CD14-positive monocyte (primary cell): ENCODE data around the gene ATG13. TPM values are rescaled to one million over a fixed set of nuclear protein-coding genes. Genes with fewer than 3 reads are reported as not detected.
A peak's percentile ranks its signal among the peaks of the same experiment; 100 is the strongest.
"Not testable (repeated sequence)": the region's sequence is repeated elsewhere in the genome, so short reads cannot be mapped to it uniquely, and the experiment has no call there.

Source experiments
- DNase-seq, 3 donors: peaks; one replicate each; pipeline ENCODE4 v3.0.0-alpha.2; 2011 to 2022
- H2AFZ ChIP-seq: 2 replicates; pipeline ENCODE4 v1.6.0; 2012; ENCODE audit warnings: mild to moderate bottlenecking, low read depth, low read length, inconsistent platforms; ENCODE audit not compliant: insufficient read depth, poor library complexity, severe bottlenecking
- H3K27ac ChIP-seq, 2 donors: 1 replicate in 1 of 2; 2 replicates in 1 of 2; pipeline ENCODE4 v1.5.1; 2012 to 2013; ENCODE audit warnings: low read length in 2 of 2, control low read depth in 1 of 2, inconsistent platforms in 1 of 2, low read depth in 1 of 2, mild to moderate bottlenecking in 1 of 2
- H3K27me3 ChIP-seq, 2 donors: one replicate each; pipeline versions ENCODE4 v1.6.0 to v1.6.1; 2011 to 2013; ENCODE audit warnings: low read length in 2 of 2; ENCODE audit not compliant: control insufficient read depth in 2 of 2, insufficient read depth in 2 of 2
- H3K36me3 ChIP-seq, 2 donors: replicated peaks in 1 of 2; 1 replicate in 1 of 2; 2 replicates in 1 of 2; pipeline versions ENCODE4 v1.5.1 to v1.6.1; 2012 to 2013; ENCODE audit warnings: low read length in 2 of 2, control low read depth in 1 of 2, inconsistent platforms in 1 of 2, mild to moderate bottlenecking in 1 of 2; ENCODE audit not compliant: insufficient read depth in 2 of 2, control insufficient read depth in 1 of 2
- H3K4me1 ChIP-seq, 2 donors: 1 replicate in 1 of 2; 2 replicates in 1 of 2; pipeline versions ENCODE4 v1.5.1 to v1.6.1; 2012 to 2013; ENCODE audit warnings: low read length in 2 of 2, control low read depth in 1 of 2, inconsistent platforms in 1 of 2, mild to moderate bottlenecking in 1 of 2, moderate library complexity in 1 of 2; ENCODE audit not compliant: insufficient read depth in 2 of 2, control insufficient read depth in 1 of 2
- H3K4me2 ChIP-seq: replicated peaks from 2 replicates; pipeline ENCODE3; 2012; ENCODE audit warnings: low read length, moderate library complexity, mild to moderate bottlenecking; ENCODE audit not compliant: poor library complexity, severe bottlenecking; ENCODE audit errors: extremely low read depth
- H3K4me3 ChIP-seq, 3 experiments: fragments of 200-600 bp in 1 of 3; sonication (generic) in 1 of 3; replicated peaks in 1 of 3; 1 replicate in 2 of 3; 2 replicates in 1 of 3; pipeline ENCODE4 v1.5.1; 2011 to 2013; ENCODE audit warnings: low read length in 3 of 3, mild to moderate bottlenecking in 3 of 3, control low read depth in 2 of 3, low read depth in 2 of 3, inconsistent platforms in 1 of 3, moderate library complexity in 1 of 3
- H3K79me2 ChIP-seq: 2 replicates; pipeline ENCODE4 v1.6.0; 2012; ENCODE audit warnings: mild to moderate bottlenecking, control low read depth, inconsistent platforms, low read length, moderate library complexity; ENCODE audit not compliant: insufficient read depth
- H3K9ac ChIP-seq: 2 replicates; pipeline ENCODE4 v1.6.0; 2017; ENCODE audit warnings: low read length, mild to moderate bottlenecking; ENCODE audit not compliant: insufficient read depth, poor library complexity, severe bottlenecking
- H3K9me3 ChIP-seq, 2 donors: replicated peaks in 1 of 2; 1 replicate in 1 of 2; 2 replicates in 1 of 2; pipeline versions ENCODE4 v1.5.1 to v1.6.1; 2012 to 2013; ENCODE audit warnings: low read length in 2 of 2, control low read depth in 1 of 2; ENCODE audit not compliant: control insufficient read depth in 1 of 2, insufficient read depth in 1 of 2
- H4K20me1 ChIP-seq: 2 replicates; pipeline ENCODE4 v1.6.0; 2012; ENCODE audit warnings: mild to moderate bottlenecking, low read length, control low read depth, moderate library complexity; ENCODE audit not compliant: insufficient read depth
- H3K27ac Mint-ChIP-seq, 7 donors: one replicate each; pipeline ENCODE4 v1.8.0; 2020; ENCODE audit warnings: mild to moderate bottlenecking in 7 of 7, mixed read lengths in 7 of 7, moderate library complexity in 6 of 7, inconsistent platforms in 2 of 7
- H3K27me3 Mint-ChIP-seq, 3 donors: one replicate each; pipeline ENCODE4 v1.8.0; 2021 to 2022; ENCODE audit warnings: low read depth in 3 of 3, mild to moderate bottlenecking in 3 of 3, mixed read lengths in 3 of 3, moderate library complexity in 3 of 3, inconsistent platforms in 1 of 3
- H3K36me3 Mint-ChIP-seq, 2 donors: one replicate each; pipeline ENCODE4 v1.8.0; 2020; ENCODE audit warnings: mixed read lengths in 2 of 2, inconsistent platforms in 1 of 2, mild to moderate bottlenecking in 1 of 2
- H3K4me1 Mint-ChIP-seq: one replicate; pipeline ENCODE4 v1.8.0; 2020; ENCODE audit warnings: mild to moderate bottlenecking, mixed read lengths
- H3K4me3 Mint-ChIP-seq, 2 donors: one replicate each; pipeline ENCODE4 v1.8.0; 2020; ENCODE audit warnings: mild to moderate bottlenecking in 2 of 2, mixed read lengths in 2 of 2, moderate library complexity in 1 of 2
- H3K9me3 Mint-ChIP-seq, 7 donors: one replicate each; pipeline ENCODE4 v1.8.0; 2020 to 2022; ENCODE audit warnings: mixed read lengths in 7 of 7, mild to moderate bottlenecking in 6 of 7, moderate library complexity in 6 of 7, inconsistent platforms in 2 of 7
- CTCF ChIP-seq: fragments of 200-600 bp; IDR thresholded peaks from one replicate; pipeline ENCODE4 v1.8.0; 2022; ENCODE audit warnings: antibody characterized with exemption, mild to moderate bottlenecking
- WGBS: methylation state at CpG from one replicate; pipeline ENCODE4 v1.1.5; 2013; ENCODE audit warnings: missing lambda C conversion rate; ENCODE audit not compliant: insufficient coverage; 5-methylcytosine and 5-hydroxymethylcytosine counted together
- intact Hi-C, 2 donors: fragments of 100-400 bp; cut with micrococcal nuclease; formaldehyde crosslinking; loops; one replicate each; pipeline versions ENCODE4 v1.15.0 to v1.15.1; 2023
- polyA plus RNA-seq, 3 donors: library from polyadenylated mRNA; depleted of rRNA in 1 of 3; unstranded in 2 of 3; stranded (reverse) in 1 of 3; fragments of 300-500 nt in 2 of 3; fragments of >200 nt in 1 of 3; fragmentation: Illumina TruSeq in 2 of 3; gene quantifications; 1 replicate in 2 of 3; 2 replicates in 1 of 3; pipeline ENCODE4 v1.2.3, GENCODE V29; 2012 to 2021

ATG13 gene
- polyA plus RNA-seq, 3 donors, result 33.7 to 55.5 (median 51.2) TPM

GRCh38 chr11:46669711-46670139 lies 52.4 kb downstream of the ATG13 start:
- peaks cover 0 to 7% (median 3%) of the 10 kb centered on the region in 7 donors for H3K9me3 Mint-ChIP-seq
- H3K4me1 Mint-ChIP-seq, result peaks cover 54% of the 10 kb centered on the region
- H3K36me3 ChIP-seq, result peaks cover 47 to 60% of the 10 kb centered on the region in 2 donors
- TF ChIP-seq CTCF, result peak; percentile 67
- no peaks in the 10 kb centered on the region for H3K27me3 ChIP-seq
- peaks cover 51 to 54% of the 10 kb centered on the region in 2 donors for H3K4me1 ChIP-seq
- DNase-seq, result peak; percentile 23 to 31 (median 25)
- no peak overlapping the region for H3K9ac ChIP-seq
- no peaks in the 10 kb centered on the region for H3K9me3 ChIP-seq
- peaks cover 62 to 79% of the 10 kb centered on the region in 2 donors for H3K36me3 Mint-ChIP-seq
- H3K27me3 Mint-ChIP-seq, result no peaks in the 10 kb centered on the region
- intact Hi-C loops, result loop anchor here in 1 of 2 donors (2.0 kb wide), 1 partner anchor 31 kb away; the partner anchor contains the start of genes ARHGAP1 and ZNF408
- peak overlapping the region; percentile 81 to 99 (median 97) for H3K27ac Mint-ChIP-seq
- peak overlapping the region; percentile 94 to 95 for H3K27ac ChIP-seq
- no peak overlapping the region for H3K4me3 ChIP-seq
- no peak overlapping the region for H3K4me3 Mint-ChIP-seq
- peaks cover 60% of the 10 kb centered on the region for H3K79me2 ChIP-seq
- WGBS, result 20% methylated on average over 1 of the region's 3 CpGs
- no peak overlapping the region for H2AFZ ChIP-seq
- H3K4me2 ChIP-seq, result no peak overlapping the region
- no peaks in the 10 kb centered on the region for H4K20me1 ChIP-seq

GRCh38 chr11:46670521-46670920 lies 53.2 kb downstream of the ATG13 start:
- intact Hi-C loops, result loop anchor here in 1 of 2 donors (2.0 kb wide), 1 partner anchor 30 kb away; the partner anchor contains the start of genes ARHGAP1 and ZNF408
- H3K36me3 ChIP-seq, result peaks cover 39 to 52% of the 10 kb centered on the region in 2 donors

More at GRCh38 chr11:46670521-46670920, 53.2 kb downstream of the ATG13 start:
- not testable (repeated sequence) for H3K27me3 Mint-ChIP-seq, DNase-seq, H3K9me3 Mint-ChIP-seq, H3K27me3 ChIP-seq, H2AFZ ChIP-seq, H3K9me3 ChIP-seq, H3K9ac ChIP-seq, H4K20me1 ChIP-seq
- peaks cover 55 to 73% of the 10 kb centered on the region in 2 donors for H3K36me3 Mint-ChIP-seq
- peak overlapping the region in 1 of 3 experiments; percentile 65 for H3K4me3 ChIP-seq
- 17% methylated on average over 2 of the region's 3 CpGs for WGBS
- H3K27ac Mint-ChIP-seq, result peak overlapping the region; percentile 91 to 99 (median 97)
- H3K27ac ChIP-seq, result peak overlapping the region; percentile 94 to 95
- H3K4me1 ChIP-seq, result peaks cover 59 to 62% of the 10 kb centered on the region in 2 donors
- peak overlapping the region in 1 of 2 donors; percentile 71 for H3K4me3 Mint-ChIP-seq
- H3K4me1 Mint-ChIP-seq, result peaks cover 62% of the 10 kb centered on the region
- peak overlapping the region; percentile 58 for H3K4me2 ChIP-seq
- H3K79me2 ChIP-seq, result peaks cover 57% of the 10 kb centered on the region
